NCI-H748 (cell line): ENCODE results near the gene PDZRN4.
A peak's percentile ranks its signal among the peaks of the same experiment; 100 is the strongest.

Source experiments
- DNase-seq: peaks from one replicate; lab custom pipeline; 2025; ENCODE audit not compliant: unreplicated experiment; lab: John Stamatoyannopoulos, UW

The PDZRN4 gene

DNA sequence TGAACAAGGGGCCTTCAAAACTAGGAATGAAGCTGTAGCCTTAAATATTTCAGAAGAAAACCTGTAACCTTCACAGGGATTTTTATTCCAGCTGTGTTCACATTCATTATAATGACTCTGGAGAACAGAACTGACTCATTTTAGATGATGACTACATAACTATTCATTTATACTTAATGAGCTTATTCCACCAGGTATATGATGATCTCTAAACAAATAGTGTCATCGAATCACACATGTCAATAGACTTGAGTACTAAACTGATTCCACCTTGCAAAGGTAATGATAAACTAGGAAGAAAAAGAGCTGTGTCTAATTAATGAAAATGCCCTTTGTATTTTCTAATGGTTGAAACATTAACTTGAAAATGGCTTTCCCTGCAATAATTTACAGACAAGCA is 433.2 kb downstream of the PDZRN4 start:
- DNase-seq: peak; percentile 64
